Endothelial cell of umbilical vein (primary cell): Measurements from ENCODE around the gene LRCOL1. TPM values are rescaled to one million over a fixed set of nuclear protein-coding genes. Genes with fewer than 3 reads are reported as not detected.

ENCODE experiments used
- BruUV-seq: library from RNA; stranded (reverse); fragments of 400-500 nt; replicated peaks from 2 replicates; lab custom pipeline; 2021; lab: Mats Ljungman, UMichigan
- CTCF ChIA-PET: fragments of 300-600, 350-600 bp; sonication (Branson Sonifier 250); formaldehyde crosslinking; loops from one replicate; lab custom pipeline; 2021; ENCODE audit warnings: antibody characterized with exemption, inconsistent platforms; lab: Charles Lee
- POLR2A ChIA-PET: fragments of 300-600, 350-600 bp; sonication (Branson Sonifier 250); formaldehyde crosslinking; loops from one replicate; lab custom pipeline; 2021; ENCODE audit warnings: antibody characterized with exemption, inconsistent platforms; lab: Charles Lee
- DNase-seq: peaks from one replicate; pipeline ENCODE4 v3.0.0-alpha.2; 2011; ENCODE audit warnings: low read depth, low spot score
- FAIRE-seq: peaks from 2 replicates; lab custom pipeline; 2011; peaks lifted over from hg19 to GRCh38; lab: Jason Lieb, UNC
- H2AFZ ChIP-seq: 2 replicates; pipeline ENCODE4 v1.6.0; 2012; ENCODE audit warnings: low read depth, low read length, control low read depth, inconsistent platforms
- H3K27ac ChIP-seq: 2 replicates; pipeline ENCODE4 v1.5.1; 2011; ENCODE audit warnings: low read depth, mild to moderate bottlenecking, control low read depth, low read length, moderate library complexity; ENCODE audit not compliant: insufficient read depth
- H3K27me3 ChIP-seq, 2 experiments: 2 replicates each; pipeline versions ENCODE4 v1.6.0 to v1.6.1; 2011; ENCODE audit warnings: low read length in 2 of 2, mixed read lengths in 1 of 2; ENCODE audit not compliant: control insufficient read depth in 2 of 2, insufficient read depth in 2 of 2
- H3K36me3 ChIP-seq, 2 experiments: 2 replicates in 1 of 2; 3 replicates in 1 of 2; pipeline ENCODE4 v1.5.1; 2011; ENCODE audit warnings: low read length in 2 of 2, mild to moderate bottlenecking in 1 of 2, moderate library complexity in 1 of 2; ENCODE audit not compliant: control insufficient read depth in 2 of 2, insufficient read depth in 2 of 2; ENCODE audit errors: extremely low read depth in 1 of 2
- H3K4me1 ChIP-seq: 3 replicates; pipeline ENCODE4 v1.5.1; 2011; ENCODE audit warnings: mild to moderate bottlenecking, low read length; ENCODE audit not compliant: control insufficient read depth, insufficient read depth; ENCODE audit errors: extremely low read depth
- H3K4me2 ChIP-seq: 2 replicates; pipeline ENCODE4 v1.6.1; 2011; ENCODE audit warnings: low read length, control low read depth, mixed read lengths; ENCODE audit not compliant: insufficient read depth
- H3K4me3 ChIP-seq, 3 experiments: fragments of 200-600 bp in 1 of 3; sonication (generic), shearing (Covaris generic) in 1 of 3; replicated peaks in 1 of 3; 2 replicates each; pipeline ENCODE4 v1.5.1; 2011 to 2016; ENCODE audit warnings: control low read depth in 3 of 3, low read length in 3 of 3, mild to moderate bottlenecking in 2 of 3, inconsistent platforms in 1 of 3, low read depth in 1 of 3, moderate library complexity in 1 of 3; ENCODE audit not compliant: insufficient read depth in 1 of 3
- H3K79me2 ChIP-seq: 2 replicates; pipeline ENCODE4 v1.6.0; 2012; ENCODE audit warnings: low read length, inconsistent platforms; ENCODE audit not compliant: control insufficient read depth, insufficient read depth
- H3K9ac ChIP-seq: replicated peaks from 2 replicates; pipeline ENCODE3; 2011; ENCODE audit warnings: low read length, control low read depth; ENCODE audit not compliant: insufficient read depth; ENCODE audit errors: extremely low read depth
- H3K9me1 ChIP-seq: replicated peaks from 3 replicates; pipeline ENCODE4 v1.6.0; 2011; ENCODE audit warnings: mild to moderate bottlenecking, low read length; ENCODE audit not compliant: control insufficient read depth, insufficient read depth; ENCODE audit errors: extremely low read depth
- H3K9me3 ChIP-seq: replicated peaks from 2 replicates; pipeline ENCODE4 v1.5.1; 2012; ENCODE audit warnings: low read length, inconsistent platforms; ENCODE audit not compliant: control insufficient read depth, insufficient read depth
- H4K20me1 ChIP-seq: replicated peaks from 2 replicates; pipeline ENCODE3; 2011; ENCODE audit warnings: mild to moderate bottlenecking, low read length; ENCODE audit not compliant: control insufficient read depth, insufficient read depth; ENCODE audit errors: extremely low read depth
- EZH2 ChIP-seq: IDR thresholded peaks from 2 replicates; pipeline ENCODE4 v1.6.1; 2012; ENCODE audit warnings: borderline replicate concordance, low read depth, mild to moderate bottlenecking, moderate library complexity, low read length, inconsistent platforms; ENCODE audit not compliant: severe bottlenecking
- FOS ChIP-seq: IDR thresholded peaks from 2 replicates; pipeline ENCODE4 v1.6.1; 2011; ENCODE audit warnings: mild to moderate bottlenecking, low read length, moderate library complexity, borderline replicate concordance; ENCODE audit not compliant: insufficient read depth
- GATA2 ChIP-seq: IDR thresholded peaks from 2 replicates; pipeline ENCODE4 v1.7.0; 2011; ENCODE audit warnings: low read depth, mild to moderate bottlenecking, moderate library complexity, mixed read lengths, low read length; ENCODE audit not compliant: insufficient read length, insufficient read depth
- JUN ChIP-seq: IDR thresholded peaks from 2 replicates; pipeline ENCODE4 v1.6.1; 2011; ENCODE audit warnings: borderline replicate concordance, low read depth; ENCODE audit not compliant: insufficient read length, insufficient read depth
- MAX ChIP-seq: IDR thresholded peaks from 2 replicates; pipeline ENCODE4 v1.6.1; 2011; ENCODE audit not compliant: insufficient read depth, insufficient read length
- MYC ChIP-seq: IDR thresholded peaks from one replicate; pipeline ENCODE4 v1.6.1; 2011; ENCODE audit warnings: mild to moderate bottlenecking, low read depth, low read length
- POLR2A ChIP-seq: IDR thresholded peaks from 2 replicates; pipeline ENCODE4 v1.6.1; 2012; ENCODE audit warnings: low read depth, mild to moderate bottlenecking, control low read depth, low read length
- POLR2AphosphoS5 ChIP-seq: IDR thresholded peaks from 2 replicates; pipeline ENCODE4 v1.6.1; 2012; ENCODE audit warnings: low read depth, mild to moderate bottlenecking, control low read depth, low read length, moderate library complexity; ENCODE audit not compliant: insufficient read depth
- dilution Hi-C: fragments of 300-500 bp; cut with MboI; formaldehyde crosslinking; loops from one replicate; pipeline ENCODE4 v1.15.0; 2019; ENCODE audit warnings: low sequenced_read_pairs; ENCODE audit not compliant: extremely low pct_ligation_motif_present
- intact Hi-C: fragments of 100-400 bp; cut with micrococcal nuclease; formaldehyde crosslinking; loops from one replicate; pipeline ENCODE4 v1.10.0; 2022
- polyA plus RNA-seq, 4 experiments: library from polyadenylated mRNA; depleted of rRNA in 3 of 4; stranded (reverse) in 3 of 4; unstranded in 1 of 4; fragments of >200 nt; gene quantifications; 2 replicates each; pipeline versions ENCODE4 v1.2.1 to v1.2.3, GENCODE V29; 2011 to 2012; ENCODE audit warnings: missing spikeins in 1 of 4
- total RNA-seq: library from RNA; stranded (reverse); gene quantifications from 2 replicates; pipeline ENCODE4 v1.2.3, GENCODE V29; 2021
- TF ChIP-seq, protein P1 (sequence below), 2 donors: IDR thresholded peaks; 1 replicate in 1 of 2; 2 replicates in 1 of 2; pipeline ENCODE4 v1.5.1; 2011; ENCODE audit warnings: low read length in 2 of 2, mild to moderate bottlenecking in 2 of 2, moderate library complexity in 2 of 2, control low read depth in 1 of 2, inconsistent platforms in 1 of 2, low read depth in 1 of 2; ENCODE audit not compliant: insufficient read depth in 1 of 2; ENCODE audit errors: extremely low read depth in 1 of 2

LRCOL1 gene
- total and polyA plus RNA-seq, 2 donors (not counting 3 experiments of a cell fraction or from before 2014, with no cell fraction given): 1.2 to 1.5 TPM

DNA sequence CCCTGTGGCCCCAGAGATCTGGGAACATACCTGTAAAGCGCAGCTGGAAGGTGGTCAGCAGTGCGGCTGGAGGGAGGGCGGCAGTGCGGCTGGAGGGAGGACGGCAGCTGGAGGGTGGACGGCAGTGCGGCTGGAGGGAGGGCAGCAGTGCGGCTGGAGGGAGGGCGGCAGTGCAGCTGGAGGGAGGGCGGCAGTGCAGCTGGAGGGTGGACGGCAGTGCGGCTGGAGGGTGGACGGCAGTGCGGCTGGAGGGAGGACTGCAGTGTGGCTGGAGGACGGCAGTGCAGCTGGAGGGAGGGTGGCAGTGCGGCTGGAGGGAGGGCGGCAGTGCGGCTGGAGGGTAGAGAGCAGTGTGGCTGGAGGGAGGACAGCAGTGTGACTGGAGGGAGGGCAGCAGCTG lies 23.5 kb downstream of the LRCOL1 start:
- Histone ChIP-seq H3K36me3 (no peaks in the 10 kb centered on the region), H4K20me1 (no peaks in the 10 kb centered on the region), H3K4me3 (no peak overlapping the region), H3K9me1 (no peaks in the 10 kb centered on the region), H3K27ac (no peak overlapping the region), H3K27me3 (peaks cover 0 to 5% of the 10 kb centered on the region in 2 experiments), H3K9ac (no peak overlapping the region), H3K79me2 (no peaks in the 10 kb centered on the region), H2AFZ (no peak overlapping the region), H3K4me1 (no peaks in the 10 kb centered on the region), H3K9me3 (no peaks in the 10 kb centered on the region), H3K4me2 (no peak overlapping the region)
- FAIRE-seq (no peak), DNase-seq (no peak)
- BruUV-seq: no TSS peak
- ChIA-PET CTCF (interaction anchor here (1.2 to 2.0 kb wide), 2 partner anchors 26 to 28 kb away, joined by 5 to 7 read pairs; no protein-coding TSS in a partner anchor), POLR2A (no interaction called here)
- dilution Hi-C loops: no loop called here
- intact Hi-C loops: no loop called here
- TF ChIP-seq, protein P1, sequence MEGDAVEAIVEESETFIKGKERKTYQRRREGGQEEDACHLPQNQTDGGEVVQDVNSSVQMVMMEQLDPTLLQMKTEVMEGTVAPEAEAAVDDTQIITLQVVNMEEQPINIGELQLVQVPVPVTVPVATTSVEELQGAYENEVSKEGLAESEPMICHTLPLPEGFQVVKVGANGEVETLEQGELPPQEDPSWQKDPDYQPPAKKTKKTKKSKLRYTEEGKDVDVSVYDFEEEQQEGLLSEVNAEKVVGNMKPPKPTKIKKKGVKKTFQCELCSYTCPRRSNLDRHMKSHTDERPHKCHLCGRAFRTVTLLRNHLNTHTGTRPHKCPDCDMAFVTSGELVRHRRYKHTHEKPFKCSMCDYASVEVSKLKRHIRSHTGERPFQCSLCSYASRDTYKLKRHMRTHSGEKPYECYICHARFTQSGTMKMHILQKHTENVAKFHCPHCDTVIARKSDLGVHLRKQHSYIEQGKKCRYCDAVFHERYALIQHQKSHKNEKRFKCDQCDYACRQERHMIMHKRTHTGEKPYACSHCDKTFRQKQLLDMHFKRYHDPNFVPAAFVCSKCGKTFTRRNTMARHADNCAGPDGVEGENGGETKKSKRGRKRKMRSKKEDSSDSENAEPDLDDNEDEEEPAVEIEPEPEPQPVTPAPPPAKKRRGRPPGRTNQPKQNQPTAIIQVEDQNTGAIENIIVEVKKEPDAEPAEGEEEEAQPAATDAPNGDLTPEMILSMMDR (IDR thresholded peaks at IDR 0.05; ENCODE audit: extremely low read depth in 1 of 2, insufficient read depth in 1 of 2, low read depth in 1 of 2, low read length in 2 of 2): no peak

DNA sequence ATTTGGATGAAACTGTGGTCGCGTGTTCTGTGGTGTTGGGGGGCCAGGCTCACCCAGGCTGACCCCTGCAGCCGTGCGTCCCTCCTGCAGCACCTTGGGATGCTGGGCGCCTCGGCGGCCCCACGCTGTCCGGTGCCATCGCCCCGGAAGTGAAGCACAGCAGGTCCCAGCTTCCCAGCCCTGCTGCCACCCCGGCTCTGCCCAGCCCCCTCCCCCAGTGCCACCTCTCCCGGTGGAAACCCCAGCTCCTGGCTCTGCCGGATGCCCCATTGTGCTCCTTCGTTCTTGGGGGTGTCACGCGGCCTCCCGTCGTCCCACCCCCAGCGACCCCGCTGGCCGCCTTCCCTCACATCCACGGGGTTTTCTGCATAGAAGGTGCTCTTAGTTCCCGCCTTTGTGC lies 25.2 kb downstream of the LRCOL1 start:
- H4K20me1 ChIP-seq: no peaks in the 10 kb centered on the region
- dilution Hi-C loops: no loop called here
- intact Hi-C loops: no loop called here
- no peaks in the 10 kb centered on the region for H3K79me2 ChIP-seq
- BruUV-seq: no TSS peak
- H3K27me3 ChIP-seq: peaks cover 0 to 5% of the 10 kb centered on the region in 2 experiments
- H3K9me1 ChIP-seq: no peaks in the 10 kb centered on the region
- H3K9me3 ChIP-seq: no peaks in the 10 kb centered on the region
- DNase-seq: no peak
- H3K4me2 ChIP-seq: no peak overlapping the region
- peaks cover 0 to 3% of the 10 kb centered on the region in 2 experiments for H3K36me3 ChIP-seq
- H3K9ac ChIP-seq: no peak overlapping the region
- FAIRE-seq: no peak
- POLR2A ChIA-PET: no interaction called here
- no peak overlapping the region for H3K4me3 ChIP-seq
- H3K27ac ChIP-seq: no peak overlapping the region
- TF ChIP-seq MAX: no peak
- TF ChIP-seq POLR2AphosphoS5: no peak
- no peak for TF ChIP-seq EZH2
- TF ChIP-seq GATA2: no peak
- no peak for TF ChIP-seq JUN
- TF ChIP-seq MYC: no peak
- no peak for TF ChIP-seq FOS
- no peak for TF ChIP-seq POLR2A
- TF ChIP-seq, protein P1 (IDR thresholded peaks at IDR 0.05; ENCODE audit: extremely low read depth in 1 of 2, insufficient read depth in 1 of 2, low read depth in 1 of 2, low read length in 2 of 2): no peak
- H3K4me1 ChIP-seq: no peaks in the 10 kb centered on the region
- no peak overlapping the region for H2AFZ ChIP-seq
- CTCF ChIA-PET: interaction anchor here (0.8 to 2.0 kb wide), 2 partner anchors 10 to 24 kb away, joined by 3 to 7 read pairs; no protein-coding TSS in a partner anchor
